IMR-90 (cell line): ENCODE measurements around the gene FNBP1L. TPM values are rescaled to one million over a fixed set of nuclear protein-coding genes. Genes with fewer than 3 reads are reported as not detected.

ENCODE experiments used
- ATAC-seq: fragments of 200-7000 bp; cut with Tn5 transposase; 2 replicates; pipeline ENCODE4 v1.9.1; 2020; ENCODE audit warnings: low read depth, mild to moderate bottlenecking, moderate library complexity
- BruUV-seq: library from RNA; stranded (reverse); fragments of 400-500 nt; replicated peaks from 2 replicates; lab custom pipeline; 2021; lab: Mats Ljungman, UMichigan
- CTCF ChIA-PET: fragments of 300-600 bp; formaldehyde crosslinking; extraction: SDS; loops from one replicate; lab custom pipeline; 2021; ENCODE audit warnings: antibody characterized with exemption; lab: Yijun Ruan, JAX
- POLR2A ChIA-PET: fragments of 300-600 bp; sonication (Branson Sonifier 250); formaldehyde crosslinking; loops from one replicate; lab custom pipeline; 2022; ENCODE audit warnings: antibody characterized with exemption; ENCODE audit not compliant: unreplicated experiment; lab: Charles Lee
- DNase-seq: peaks from one replicate; pipeline ENCODE4 v3.0.0; 2013
- H2AFZ ChIP-seq: replicated peaks from 2 replicates; pipeline ENCODE3; 2013; ENCODE audit warnings: low read length, mild to moderate bottlenecking; ENCODE audit not compliant: poor library complexity
- H2AK5ac ChIP-seq: 2 replicates; pipeline ENCODE4 v1.6.1; 2013; ENCODE audit warnings: low read depth, low read length, inconsistent platforms
- H2AK9ac ChIP-seq: replicated peaks from 2 replicates; pipeline ENCODE3; 2013; ENCODE audit warnings: mild to moderate bottlenecking, low read depth, low read length, moderate library complexity; ENCODE audit not compliant: poor library complexity
- H2BK120ac ChIP-seq: 2 replicates; pipeline ENCODE4 v1.6.1; 2013; ENCODE audit warnings: low read depth, low read length, inconsistent platforms
- H2BK15ac ChIP-seq: 3 replicates; pipeline ENCODE4 v1.6.1; 2013; ENCODE audit warnings: low read depth, low read length, inconsistent platforms
- H2BK20ac ChIP-seq: 2 replicates; pipeline ENCODE4 v1.6.1; 2013; ENCODE audit warnings: low read depth, mild to moderate bottlenecking, inconsistent platforms, low read length, moderate library complexity
- H2BK5ac ChIP-seq: 2 replicates; pipeline ENCODE4 v1.6.1; 2013; ENCODE audit warnings: mild to moderate bottlenecking, low read depth, low read length, inconsistent platforms; ENCODE audit not compliant: poor library complexity, severe bottlenecking
- H3K14ac ChIP-seq: replicated peaks from 2 replicates; pipeline ENCODE4 v1.6.1; 2013; ENCODE audit warnings: low read depth, low read length, inconsistent platforms
- H3K18ac ChIP-seq: 2 replicates; pipeline ENCODE4 v1.6.1; 2013; ENCODE audit warnings: low read depth, low read length, control low read depth
- H3K23ac ChIP-seq: 2 replicates; pipeline ENCODE4 v1.6.1; 2013; ENCODE audit warnings: low read depth, low read length, inconsistent platforms
- H3K27ac ChIP-seq: 2 replicates; pipeline ENCODE4 v1.5.1; 2013; ENCODE audit warnings: mild to moderate bottlenecking, control low read depth, low read length; ENCODE audit not compliant: insufficient read depth
- H3K27me3 ChIP-seq: 2 replicates; pipeline ENCODE4 v1.6.1; 2013; ENCODE audit warnings: low read length; ENCODE audit not compliant: control insufficient read depth, insufficient read depth
- H3K36me3 ChIP-seq: 2 replicates; pipeline ENCODE4 v1.6.1; 2013; ENCODE audit warnings: low read length, mixed read lengths; ENCODE audit not compliant: control insufficient read depth, insufficient read depth
- H3K4ac ChIP-seq: 2 replicates; pipeline ENCODE4 v1.6.1; 2013; ENCODE audit warnings: low read depth, low read length, inconsistent platforms
- H3K4me1 ChIP-seq: 2 replicates; pipeline ENCODE4 v1.6.1; 2013; ENCODE audit warnings: low read length, mixed read lengths; ENCODE audit not compliant: control insufficient read depth, insufficient read depth
- H3K4me2 ChIP-seq: 2 replicates; pipeline ENCODE4 v1.6.1; 2013; ENCODE audit warnings: low read depth, mild to moderate bottlenecking, control low read depth, low read length, moderate library complexity
- H3K4me3 ChIP-seq: 2 replicates; pipeline ENCODE4 v1.5.1; 2013; ENCODE audit warnings: low read depth, mild to moderate bottlenecking, control low read depth, low read length, moderate library complexity; ENCODE audit not compliant: insufficient read depth
- H3K56ac ChIP-seq: 2 replicates; pipeline ENCODE4 v1.6.1; 2013; ENCODE audit warnings: low read length, inconsistent platforms; ENCODE audit not compliant: insufficient read depth; ENCODE audit errors: extremely low read depth
- H3K79me1 ChIP-seq, 2 experiments: 2 replicates each; pipeline ENCODE4 v1.6.1; 2013; ENCODE audit warnings: low read length in 2 of 2, inconsistent platforms in 1 of 2, low read depth in 1 of 2
- H3K9ac ChIP-seq: 2 replicates; pipeline ENCODE4 v1.6.1; 2013; ENCODE audit warnings: low read depth, low read length, control low read depth
- H3K9me1 ChIP-seq: 2 replicates; pipeline ENCODE4 v1.6.1; 2013; ENCODE audit warnings: low read length, inconsistent platforms; ENCODE audit not compliant: insufficient read depth
- H3K9me3 ChIP-seq: 2 replicates; pipeline ENCODE4 v1.6.1; 2013; ENCODE audit warnings: low read length; ENCODE audit not compliant: control insufficient read depth, insufficient read depth
- H4K20me1 ChIP-seq: 2 replicates; pipeline ENCODE4 v1.6.1; 2013; ENCODE audit warnings: low read length, inconsistent platforms; ENCODE audit not compliant: insufficient read depth
- H4K5ac ChIP-seq: 2 replicates; pipeline ENCODE4 v1.6.1; 2013; ENCODE audit warnings: mild to moderate bottlenecking, low read depth, low read length, control low read depth
- H4K8ac ChIP-seq, 2 experiments: 2 replicates each; pipeline ENCODE4 v1.6.1; 2013; ENCODE audit warnings: low read depth in 2 of 2, low read length in 2 of 2, control low read depth in 1 of 2, inconsistent platforms in 1 of 2
- H4K91ac ChIP-seq: 2 replicates; pipeline ENCODE4 v1.6.1; 2013; ENCODE audit warnings: low read depth, low read length, inconsistent platforms; ENCODE audit not compliant: insufficient read depth
- CEBPB ChIP-seq: IDR thresholded peaks from 2 replicates; pipeline ENCODE4 v1.6.1; 2012; ENCODE audit warnings: low read depth, low read length, improper control_type of control experiment
- MAFK ChIP-seq: IDR thresholded peaks from 2 replicates; pipeline ENCODE4 v1.6.1; 2012; ENCODE audit warnings: low read depth, low read length, improper control_type of control experiment
- MAZ ChIP-seq: IDR thresholded peaks from 2 replicates; pipeline ENCODE4 v1.6.1; 2012; ENCODE audit warnings: low read depth, mild to moderate bottlenecking, low read length, improper control_type of control experiment, moderate library complexity, borderline replicate concordance
- MXI1 ChIP-seq: IDR thresholded peaks from 2 replicates; pipeline ENCODE4 v1.6.1; 2012; ENCODE audit warnings: low read depth, mild to moderate bottlenecking, low read length, moderate library complexity, borderline replicate concordance
- POLR2A ChIP-seq: IDR thresholded peaks from 2 replicates; pipeline ENCODE4 v1.6.1; 2012; ENCODE audit warnings: mild to moderate bottlenecking, low read depth, low read length
- RAD21 ChIP-seq: IDR thresholded peaks from 2 replicates; pipeline ENCODE4 v1.6.1; 2012; ENCODE audit warnings: low read length, improper control_type of control experiment
- WGBS, 2 experiments: methylation state at CpG; one replicate each; pipeline versions ENCODE4 v1.1.5 to v1.1.7; 2013; ENCODE audit warnings: missing lambda C conversion rate in 2 of 2; ENCODE audit not compliant: insufficient read length in 1 of 2; ENCODE audit errors: extremely low coverage in 2 of 2; 5-methylcytosine and 5-hydroxymethylcytosine counted together
- dilution Hi-C: fragments of 300-500 bp; cut with HindIII; formaldehyde crosslinking; loops from one replicate; pipeline ENCODE4 v1.14.3; 2018; ENCODE audit warnings: low sequenced_read_pairs; ENCODE audit not compliant: unreplicated experiment
- in situ Hi-C: fragments of 300-500 bp; cut with MboI; formaldehyde crosslinking; loops from 3 replicates; pipeline ENCODE4 v1.14.3; 2019; ENCODE audit warnings: low sequenced_read_pairs, inconsistent platforms, mixed read lengths
- intact Hi-C: fragments of 100-400 bp; cut with micrococcal nuclease; formaldehyde crosslinking; loops from 2 replicates; pipeline ENCODE4 v1.10.0; 2022
- polyA plus RNA-seq, 3 experiments: library from polyadenylated mRNA; depleted of rRNA; stranded (reverse); fragments of >200 nt; gene quantifications; 2 replicates each; pipeline ENCODE4 v1.2.3, GENCODE V29; 2012; ENCODE audit warnings: low replicate concordance in 1 of 3
- total RNA-seq: library from RNA; depleted of rRNA; stranded (reverse); fragments of >200 nt; gene quantifications from 2 replicates; pipeline ENCODE4 v1.2.3, GENCODE V29; 2012

Gene FNBP1L
- total and polyA plus RNA-seq, 2 of the 4 experiments (the other 2 are of a cell fraction), result 9.3 to 15.2 TPM

GRCh38 chr1:93571623-93572310, 123.8 kb downstream of the FNBP1L start:
- H2BK120ac ChIP-seq, result no peak overlapping the region
- H4K20me1 ChIP-seq, result peaks cover 25% of the 10 kb centered on the region
- no peak overlapping the region for H3K9ac ChIP-seq
- H3K4ac ChIP-seq, result no peak overlapping the region
- TF ChIP-seq POLR2A (no peak), MXI1 (no peak), RAD21 (no peak), CEBPB (no peak), MAZ (no peak), MAFK (no peak)
- dilution Hi-C loops (no loop called here), in situ Hi-C loops (loop anchor here (25.0 kb wide), 1 partner anchor 109 kb away; no protein-coding TSS in a partner anchor), intact Hi-C loops (no loop called here)
- no peak overlapping the region for H2AK5ac ChIP-seq
- BruUV-seq, result no TSS peak
- peaks cover 13% of the 10 kb centered on the region for H3K9me1 ChIP-seq
- no peak overlapping the region for H4K8ac ChIP-seq
- peaks cover 60% of the 10 kb centered on the region for H3K36me3 ChIP-seq
- no peak overlapping the region for H2AK9ac ChIP-seq
- no peaks in the 10 kb centered on the region for H3K9me3 ChIP-seq
- CTCF ChIA-PET, result no interaction called here
- H3K4me2 ChIP-seq, result no peak overlapping the region
- peaks cover 7% of the 10 kb centered on the region for H3K4me1 ChIP-seq
- no peak overlapping the region for H3K14ac ChIP-seq
- H3K79me1 ChIP-seq, result peaks cover 32 to 79% of the 10 kb centered on the region in 2 experiments
- no peak overlapping the region for H2BK5ac ChIP-seq
- H3K23ac ChIP-seq, result no peak overlapping the region
- no peak overlapping the region for H4K91ac ChIP-seq
- no peak overlapping the region; the same call in 1 of the 2 replicates for H2BK20ac ChIP-seq
- no peaks in the 10 kb centered on the region for H3K27me3 ChIP-seq
- H4K5ac ChIP-seq, result no peak overlapping the region
- no peak overlapping the region for H2AFZ ChIP-seq
- POLR2A ChIA-PET, result no interaction called here
- DNase-seq (no peak), ATAC-seq (no peak)
- no peak overlapping the region for H3K27ac ChIP-seq
- H3K56ac ChIP-seq, result no peak overlapping the region
- H3K4me3 ChIP-seq, result no peak overlapping the region
- H3K18ac ChIP-seq, result no peak overlapping the region
- no peak overlapping the region for H2BK15ac ChIP-seq
- WGBS, 2 experiments, result 98% methylated on average over 6 of the region's 12 CpGs; no CpG with 5 or more reads in 1 of the 2 experiments
